ENCODE data around the gene RTL9.

Gene RTL9

GRCh38 chrX:110407910-110408545 lies 49.4 kb downstream of the RTL9 start:
- peak; percentile 69 for DNase-seq

Data from EL (cell line).